Caco-2 (cell line): ENCODE results near the gene USP10. TPM values are rescaled to one million over a fixed set of nuclear protein-coding genes. Genes with fewer than 3 reads are reported as not detected.

Source experiments
- BruUV-seq: library from RNA; stranded (reverse); fragments of 400-500 nt; replicated peaks from 2 replicates; lab custom pipeline; 2021; lab: Mats Ljungman, UMichigan
- CTCF ChIA-PET: fragments of 300-600 bp; sonication (Branson Sonifier 250); formaldehyde crosslinking; loops from one replicate; lab custom pipeline; 2022; ENCODE audit warnings: antibody characterized with exemption; lab: Charles Lee
- POLR2A ChIA-PET: fragments of 300-600 bp; sonication (Branson Sonifier 250); formaldehyde crosslinking; loops from one replicate; lab custom pipeline; 2022; ENCODE audit warnings: antibody characterized with exemption; lab: Charles Lee
- DNase-seq, 2 experiments: peaks; one replicate each; pipeline versions ENCODE4 v3.0.0 to v3.0.0-alpha.2; 2020 to 2022
- H3K27me3 ChIP-seq: replicated peaks from 2 replicates; pipeline ENCODE4 v1.6.0; 2011; ENCODE audit warnings: low read length; ENCODE audit not compliant: control insufficient read depth, insufficient read depth
- H3K36me3 ChIP-seq: 2 replicates; pipeline ENCODE4 v1.5.1; 2011; ENCODE audit warnings: low read length; ENCODE audit not compliant: control insufficient read depth, insufficient read depth
- H3K4me1 ChIP-seq: fragments of 250-450 bp; sonication (Bioruptor Pico); 2 replicates; pipeline ENCODE4 v1.5.1; 2020; ENCODE audit warnings: mild to moderate bottlenecking
- H3K4me3 ChIP-seq: 2 replicates; pipeline ENCODE4 v1.5.1; 2011; ENCODE audit warnings: low read depth, mild to moderate bottlenecking, control low read depth, low read length
- H3K9me3 ChIP-seq: fragments of 250-450 bp; sonication (Bioruptor Pico); 2 replicates; pipeline ENCODE4 v1.5.1; 2020; ENCODE audit warnings: mild to moderate bottlenecking, moderate library complexity
- H3K27ac Mint-ChIP-seq: one replicate; pipeline ENCODE4 v1.8.0; 2022; ENCODE audit warnings: mixed read lengths; ENCODE audit not compliant: unreplicated experiment
- H3K27me3 Mint-ChIP-seq: one replicate; pipeline ENCODE4 v1.8.0; 2022; ENCODE audit warnings: mixed read lengths; ENCODE audit not compliant: insufficient read depth, unreplicated experiment
- H3K36me3 Mint-ChIP-seq: one replicate; pipeline ENCODE4 v1.8.0; 2022; ENCODE audit warnings: mild to moderate bottlenecking, mixed read lengths; ENCODE audit not compliant: insufficient read depth, unreplicated experiment
- H3K4me1 Mint-ChIP-seq: one replicate; pipeline ENCODE4 v1.8.0; 2022; ENCODE audit warnings: low read depth, mixed read lengths; ENCODE audit not compliant: unreplicated experiment
- H3K4me3 Mint-ChIP-seq: one replicate; pipeline ENCODE4 v1.8.0; 2022; ENCODE audit warnings: mild to moderate bottlenecking, moderate library complexity, mixed read lengths; ENCODE audit not compliant: unreplicated experiment
- H3K9me3 Mint-ChIP-seq: one replicate; pipeline ENCODE4 v1.8.0; 2022; ENCODE audit warnings: mixed read lengths; ENCODE audit not compliant: unreplicated experiment
- intact Hi-C: fragments of 100-400 bp; cut with micrococcal nuclease; formaldehyde crosslinking; loops from one replicate; pipeline ENCODE4 v1.10.0; 2022; ENCODE audit not compliant: unreplicated experiment
- total RNA-seq: library from RNA; stranded (reverse); gene quantifications from 2 replicates; pipeline ENCODE4 v1.2.3, GENCODE V29; 2022
- TF ChIP-seq, protein P1 (sequence below), 2 experiments: fragments of 200-600 bp in 1 of 2; IDR thresholded peaks; 1 replicate in 1 of 2; 2 replicates in 1 of 2; pipeline versions ENCODE4 v1.5.1 to v1.8.0; 2011 to 2022; ENCODE audit warnings: antibody characterized with exemption in 1 of 2, control low read depth in 1 of 2, inconsistent platforms in 1 of 2, low read depth in 1 of 2, low read length in 1 of 2, mild to moderate bottlenecking in 1 of 2, moderate library complexity in 1 of 2; ENCODE audit not compliant: insufficient read depth in 1 of 2, severe bottlenecking in 1 of 2, unreplicated experiment in 1 of 2

USP10 gene
- total RNA-seq, 1 experiment from 2014 or later, result 147 TPM

DNA sequence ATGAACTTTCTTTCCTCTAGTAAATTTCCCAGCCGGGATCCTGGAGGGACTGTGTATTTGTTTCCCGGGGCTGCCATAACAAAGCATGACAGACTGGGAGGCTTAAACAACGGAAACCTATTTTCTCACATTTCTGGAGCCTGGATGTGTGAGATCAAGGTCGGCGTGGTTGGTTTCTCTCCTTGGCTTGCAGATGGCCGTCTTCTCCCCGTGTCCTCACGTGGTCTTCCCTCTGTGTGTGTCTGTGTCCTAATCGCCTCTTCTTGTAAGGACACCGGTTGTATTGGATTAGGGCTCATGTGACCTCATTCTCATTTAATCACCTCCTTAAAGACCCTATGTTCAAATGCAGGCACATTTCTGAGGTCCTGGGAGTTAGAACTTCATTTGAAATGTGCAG, 22.0 kb upstream of the USP10 start:
- intact Hi-C loops, result no loop called here

DNA sequence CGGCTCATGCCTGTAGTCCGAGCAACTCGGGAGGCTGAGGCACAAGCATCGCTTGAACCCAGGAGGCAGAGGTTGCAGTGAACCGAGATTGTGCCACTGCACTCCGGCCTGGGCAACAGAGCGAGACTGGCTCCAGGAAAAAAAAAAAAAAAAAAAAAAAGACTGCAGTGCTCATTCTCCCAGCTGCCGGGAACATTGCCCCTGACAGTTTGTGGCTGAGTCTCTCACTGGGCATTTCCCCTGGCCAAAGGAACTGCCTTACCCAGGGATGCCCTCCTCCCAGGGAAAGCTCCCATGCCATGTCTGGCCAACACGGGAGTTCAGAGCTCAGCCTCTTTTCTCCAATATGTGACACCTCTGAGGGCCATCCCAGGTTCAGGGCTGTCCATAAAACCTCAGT, 21.3 kb upstream of the USP10 start:
- no peak overlapping the region for H3K4me3 ChIP-seq
- BruUV-seq, result no TSS peak
- H3K36me3 ChIP-seq, result no peaks in the 10 kb centered on the region
- H3K4me1 ChIP-seq, result peaks cover 3% of the 10 kb centered on the region; the same call in 1 of the 2 replicates
- Mint-ChIP-seq H3K27me3 (no peaks in the 10 kb centered on the region), H3K4me1 (no peaks in the 10 kb centered on the region), H3K36me3 (no peaks in the 10 kb centered on the region), H3K27ac (no peak overlapping the region), H3K4me3 (no peak overlapping the region), H3K9me3 (no peaks in the 10 kb centered on the region)
- intact Hi-C loops, result no loop called here
- DNase-seq, result no peak
- ChIA-PET CTCF (no interaction called here), POLR2A (no interaction called here)
- no peaks in the 10 kb centered on the region for H3K27me3 ChIP-seq
- no peaks in the 10 kb centered on the region for H3K9me3 ChIP-seq
- TF ChIP-seq, protein P1, sequence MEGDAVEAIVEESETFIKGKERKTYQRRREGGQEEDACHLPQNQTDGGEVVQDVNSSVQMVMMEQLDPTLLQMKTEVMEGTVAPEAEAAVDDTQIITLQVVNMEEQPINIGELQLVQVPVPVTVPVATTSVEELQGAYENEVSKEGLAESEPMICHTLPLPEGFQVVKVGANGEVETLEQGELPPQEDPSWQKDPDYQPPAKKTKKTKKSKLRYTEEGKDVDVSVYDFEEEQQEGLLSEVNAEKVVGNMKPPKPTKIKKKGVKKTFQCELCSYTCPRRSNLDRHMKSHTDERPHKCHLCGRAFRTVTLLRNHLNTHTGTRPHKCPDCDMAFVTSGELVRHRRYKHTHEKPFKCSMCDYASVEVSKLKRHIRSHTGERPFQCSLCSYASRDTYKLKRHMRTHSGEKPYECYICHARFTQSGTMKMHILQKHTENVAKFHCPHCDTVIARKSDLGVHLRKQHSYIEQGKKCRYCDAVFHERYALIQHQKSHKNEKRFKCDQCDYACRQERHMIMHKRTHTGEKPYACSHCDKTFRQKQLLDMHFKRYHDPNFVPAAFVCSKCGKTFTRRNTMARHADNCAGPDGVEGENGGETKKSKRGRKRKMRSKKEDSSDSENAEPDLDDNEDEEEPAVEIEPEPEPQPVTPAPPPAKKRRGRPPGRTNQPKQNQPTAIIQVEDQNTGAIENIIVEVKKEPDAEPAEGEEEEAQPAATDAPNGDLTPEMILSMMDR (IDR thresholded peaks at IDR 0.05; ENCODE audit: insufficient read depth in 1 of 2, low read depth in 1 of 2, low read length in 1 of 2, severe bottlenecking in 1 of 2, unreplicated experiment in 1 of 2), result no peak

More for the DNA sequence above, 22.0 kb upstream of the USP10 start:
- Mint-ChIP-seq H3K27me3 (no peaks in the 10 kb centered on the region), H3K4me1 (no peaks in the 10 kb centered on the region), H3K36me3 (no peaks in the 10 kb centered on the region), H3K4me3 (no peak overlapping the region), H3K9me3 (no peaks in the 10 kb centered on the region), H3K27ac (peak overlapping the region; percentile 26)
- POLR2A ChIA-PET, result no interaction called here
- DNase-seq, result no peak
- Histone ChIP-seq H3K4me1 (peaks cover 3% of the 10 kb centered on the region; the same call in 1 of the 2 replicates), H3K9me3 (no peaks in the 10 kb centered on the region), H3K27me3 (no peaks in the 10 kb centered on the region), H3K36me3 (no peaks in the 10 kb centered on the region), H3K4me3 (no peak overlapping the region)
- TF ChIP-seq, protein P1 (IDR thresholded peaks at IDR 0.05; ENCODE audit: insufficient read depth in 1 of 2, low read depth in 1 of 2, low read length in 1 of 2, severe bottlenecking in 1 of 2, unreplicated experiment in 1 of 2), result no peak
- CTCF ChIA-PET, result no interaction called here
- no TSS peak for BruUV-seq

DNA sequence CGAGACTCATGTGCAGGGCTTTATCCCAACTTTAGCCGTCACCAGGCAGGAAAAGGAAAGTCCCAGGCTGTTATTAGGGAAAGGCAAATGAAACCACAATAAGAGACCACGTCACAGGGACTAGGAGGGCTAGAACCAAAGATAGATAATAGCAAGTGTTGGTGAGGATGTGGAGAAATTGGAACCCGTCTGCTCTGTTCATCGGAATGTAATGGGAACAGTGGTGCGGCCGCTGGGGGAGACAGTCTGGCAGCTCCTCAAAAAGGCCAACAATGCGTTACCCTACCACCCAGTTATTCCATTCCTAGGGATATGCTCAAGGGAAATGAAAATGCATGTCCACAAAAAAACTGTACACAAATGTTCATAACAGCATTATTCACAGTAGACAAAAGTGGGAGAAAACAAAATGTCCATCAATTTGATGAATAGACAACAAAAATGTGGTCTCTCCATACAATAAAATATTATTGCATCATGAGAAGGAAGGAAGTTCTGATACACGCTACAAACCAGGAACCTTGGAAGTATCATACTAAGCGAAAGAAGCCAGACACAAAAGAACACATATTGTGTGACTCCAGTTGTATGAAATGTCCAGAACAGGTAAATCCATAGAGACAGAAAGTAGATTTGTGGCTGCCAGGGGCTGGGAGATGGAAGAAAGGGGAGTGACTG, 19.5 kb upstream of the USP10 start:
- Histone ChIP-seq H3K4me1 (peaks cover 3% of the 10 kb centered on the region; the same call in 1 of the 2 replicates), H3K4me3 (no peak overlapping the region), H3K27me3 (no peaks in the 10 kb centered on the region), H3K9me3 (no peaks in the 10 kb centered on the region), H3K36me3 (no peaks in the 10 kb centered on the region)
- intact Hi-C loops, result no loop called here
- POLR2A ChIA-PET, result no interaction called here
- H3K4me3 Mint-ChIP-seq, result no peak overlapping the region
- H3K4me1 Mint-ChIP-seq, result no peaks in the 10 kb centered on the region
- CTCF ChIA-PET, result no interaction called here
- no peaks in the 10 kb centered on the region for H3K9me3 Mint-ChIP-seq
- no peaks in the 10 kb centered on the region for H3K36me3 Mint-ChIP-seq
- TF ChIP-seq, protein P1 (IDR thresholded peaks at IDR 0.05; ENCODE audit: insufficient read depth in 1 of 2, low read depth in 1 of 2, low read length in 1 of 2, severe bottlenecking in 1 of 2, unreplicated experiment in 1 of 2), result no peak
- no TSS peak for BruUV-seq
- no peak overlapping the region for H3K27ac Mint-ChIP-seq
- no peaks in the 10 kb centered on the region for H3K27me3 Mint-ChIP-seq
- DNase-seq, result no peak
